OCI-LY3 (cell line): ENCODE data around the gene LAMC3.

Source experiments
- CTCF ChIP-seq: fragments of 200-600, 300-600 bp; sonication (generic); IDR thresholded peaks from 2 replicates; pipeline ENCODE4 v1.5.1; 2014; ENCODE audit warnings: antibody characterized with exemption, low read length, low read depth
- EZH2phosphoT487 ChIP-seq: fragments of 200-600 bp; shearing (Covaris generic); IDR thresholded peaks from 2 replicates; pipeline ENCODE4 v1.6.1; 2018; ENCODE audit warnings: antibody characterized with exemption, mixed run types, low read depth

GRCh38 chr9:130996676-130997394 lies 12.1 kb upstream of the LAMC3 start:
- TF ChIP-seq CTCF (no peak), EZH2phosphoT487 (no peak)
